ENCODE measurements around the gene PTPRE.

GRCh38 chr10:128058106-128058749, 151.3 kb downstream of the PTPRE start:
- no peak for TF ChIP-seq TOX (CRISPR knock-in tag; IDR thresholded peaks at IDR 0.05; ENCODE audit: borderline replicate concordance)
- TF ChIP-seq PPARA (CRISPR knock-in tag; IDR thresholded peaks at IDR 0.05; ENCODE audit: borderline replicate concordance) = no peak
- no peak for TF ChIP-seq CREB5 (CRISPR knock-in tag; IDR thresholded peaks at IDR 0.05; ENCODE audit: low read depth)
- no peak for TF ChIP-seq ESRRG (CRISPR knock-in tag; IDR thresholded peaks at IDR 0.05)
- no peak for TF ChIP-seq OSR1 (CRISPR knock-in tag; IDR thresholded peaks at IDR 0.05)
- TF ChIP-seq ZFP3 (CRISPR knock-in tag; IDR thresholded peaks at IDR 0.05) = no peak
- no peak for TF ChIP-seq RARB (CRISPR knock-in tag; IDR thresholded peaks at IDR 0.05)
- no peak for TF ChIP-seq ZNF8 (CRISPR knock-in tag; IDR thresholded peaks at IDR 0.05)
- no peak for TF ChIP-seq PATZ1 (CRISPR knock-in tag; IDR thresholded peaks at IDR 0.05; ENCODE audit: borderline replicate concordance)
- TF ChIP-seq GLIS3 (CRISPR knock-in tag; IDR thresholded peaks at IDR 0.05) = no peak

Data from SK-N-SH treated with all-trans-retinoic acid at 6 μM for 48 hours (cell line).